HTR-8/SVneo (cell line): ENCODE data around the gene CACNA1E.

Source experiments
- DNase-seq: peaks from one replicate; pipeline ENCODE4 v3.0.0; 2011; ENCODE audit warnings: low spot score, mixed read lengths; ENCODE audit not compliant: insufficient read length
- FAIRE-seq: peaks from 2 replicates; lab custom pipeline; 2011; peaks lifted over from hg19 to GRCh38; lab: Jason Lieb, UNC

CACNA1E gene

GRCh38 chr1:181618559-181618958 lies 135.2 kb downstream of the CACNA1E start:
- no peak for DNase-seq
- no peak for FAIRE-seq

GRCh38 chr1:181620183-181620582 lies 136.9 kb downstream of the CACNA1E start:
- FAIRE-seq (no peak), DNase-seq (no peak)

GRCh38 chr1:181623850-181624249 lies 140.5 kb downstream of the CACNA1E start:
- FAIRE-seq (no peak), DNase-seq (no peak)

GRCh38 chr1:181626279-181626938 lies 143.1 kb downstream of the CACNA1E start:
- no peak for DNase-seq
- no peak for FAIRE-seq

- FAIRE-seq (no peak), DNase-seq (no peak)
Observed at GRCh38 chr1:181630398-181630797, 147.1 kb downstream of the CACNA1E start.

- FAIRE-seq = no peak
- DNase-seq = no peak
Observed at GRCh38 chr1:181630838-181631237, 147.5 kb downstream of the CACNA1E start.

GRCh38 chr1:181632492-181632891 lies 149.2 kb downstream of the CACNA1E start:
- DNase-seq (no peak), FAIRE-seq (no peak)

GRCh38 chr1:181632960-181633359 lies 149.6 kb downstream of the CACNA1E start:
- DNase-seq (no peak), FAIRE-seq (no peak)

- FAIRE-seq = no peak
Observed at GRCh38 chr1:181635110-181635509, 151.8 kb downstream of the CACNA1E start.

GRCh38 chr1:181637998-181638397 lies 154.7 kb downstream of the CACNA1E start:
- DNase-seq (no peak), FAIRE-seq (no peak)

More at GRCh38 chr1:181635110-181635509, 151.8 kb downstream of the CACNA1E start:
- no peak for DNase-seq

- DNase-seq (no peak), FAIRE-seq (no peak)
Observed at GRCh38 chr1:181640956-181641355, 157.6 kb downstream of the CACNA1E start.

- DNase-seq (no peak), FAIRE-seq (no peak)
Observed at GRCh38 chr1:181643631-181644030, 160.3 kb downstream of the CACNA1E start.

GRCh38 chr1:181645171-181645570 lies 161.9 kb downstream of the CACNA1E start:
- DNase-seq = no peak
- no peak for FAIRE-seq

- no peak for DNase-seq
- FAIRE-seq = no peak
Observed at GRCh38 chr1:181646710-181647109, 163.4 kb downstream of the CACNA1E start.

- FAIRE-seq = no peak
- DNase-seq = no peak
Observed at GRCh38 chr1:181647314-181648035, 164.2 kb downstream of the CACNA1E start.

GRCh38 chr1:181651276-181651675 lies 168.0 kb downstream of the CACNA1E start:
- FAIRE-seq (no peak), DNase-seq (no peak)

GRCh38 chr1:181655756-181656155 lies 172.4 kb downstream of the CACNA1E start:
- DNase-seq (no peak), FAIRE-seq (no peak)

- no peak for DNase-seq
- no peak for FAIRE-seq
Observed at GRCh38 chr1:181656491-181656890, 173.2 kb downstream of the CACNA1E start.

- FAIRE-seq = no peak
- DNase-seq = no peak
Observed at GRCh38 chr1:181658581-181658980, 175.3 kb downstream of the CACNA1E start.

- FAIRE-seq = no peak
- no peak for DNase-seq
Observed at GRCh38 chr1:181659321-181659957, 176.1 kb downstream of the CACNA1E start.

- peak; percentile 26 for FAIRE-seq
- DNase-seq = no peak
Observed at GRCh38 chr1:181660621-181661020, 177.3 kb downstream of the CACNA1E start.
